Smooth muscle cell (in vitro differentiated cells): ENCODE measurements around the gene CPHXL. TPM values are rescaled to one million over a fixed set of nuclear protein-coding genes. Genes with fewer than 3 reads are reported as not detected.

Experiments used
- DNase-seq: peaks from one replicate; lab custom pipeline; 2025; ENCODE audit not compliant: unreplicated experiment; lab: John Stamatoyannopoulos, UW
- H2AFZ ChIP-seq: fragments of 200-600 bp; sonication (generic); 2 replicates; pipeline ENCODE4 v1.6.0; 2016; ENCODE audit warnings: antibody characterized with exemption, low read depth, mild to moderate bottlenecking
- H3F3A ChIP-seq: fragments of 200-600 bp; sonication (generic); 2 replicates; pipeline ENCODE4 v1.6.0; 2017; ENCODE audit warnings: antibody characterized with exemption, low read depth
- H3K27ac ChIP-seq: fragments of 200-600 bp; sonication (generic); 2 replicates; pipeline ENCODE4 v1.5.1; 2016; ENCODE audit warnings: low read depth, mild to moderate bottlenecking
- H3K27me3 ChIP-seq: fragments of 200-600 bp; sonication (generic); 2 replicates; pipeline ENCODE4 v1.6.1; 2016; ENCODE audit warnings: low read depth, mild to moderate bottlenecking
- H3K36me3 ChIP-seq: fragments of 200-600 bp; sonication (generic); 2 replicates; pipeline ENCODE4 v1.5.1; 2016; ENCODE audit warnings: low read depth
- H3K4me1 ChIP-seq: fragments of 200-600 bp; sonication (generic); 2 replicates; pipeline ENCODE4 v1.5.1; 2016; ENCODE audit warnings: low read depth
- H3K4me2 ChIP-seq: fragments of 200-600 bp; sonication (generic); 2 replicates; pipeline ENCODE4 v1.6.0; 2016; ENCODE audit warnings: mild to moderate bottlenecking
- H3K4me3 ChIP-seq: fragments of 200-600 bp; sonication (generic); 2 replicates; pipeline ENCODE4 v1.5.1; 2016; ENCODE audit warnings: mild to moderate bottlenecking
- H3K79me2 ChIP-seq: fragments of 200-600 bp; sonication (generic); 2 replicates; pipeline ENCODE4 v1.6.0; 2016; ENCODE audit warnings: low read depth, mild to moderate bottlenecking
- H3K9ac ChIP-seq: fragments of 200-600 bp; sonication (generic); 2 replicates; pipeline ENCODE4 v1.6.0; 2016; ENCODE audit warnings: low read depth
- H3K9me3 ChIP-seq: fragments of 200-600 bp; sonication (generic); replicated peaks from 2 replicates; pipeline ENCODE4 v1.5.1; 2016; ENCODE audit warnings: low read depth
- H4K20me1 ChIP-seq: fragments of 200-600 bp; sonication (generic); 2 replicates; pipeline ENCODE4 v1.6.0; 2016; ENCODE audit warnings: low read depth
- CTCF ChIP-seq: fragments of 200-600 bp; sonication (generic); IDR thresholded peaks from 2 replicates; pipeline ENCODE4 v1.5.1; 2017; ENCODE audit warnings: borderline replicate concordance, mild to moderate bottlenecking, antibody characterized with exemption; ENCODE audit not compliant: insufficient read depth, poor library complexity, severe bottlenecking
- WGBS: methylation state at CpG from one replicate; pipeline ENCODE4 v1.1.7; 2016; ENCODE audit warnings: low lambda C conversion rate; 5-methylcytosine and 5-hydroxymethylcytosine counted together
- polyA plus RNA-seq: library from polyadenylated mRNA; unstranded; fragments of >200 nt; fragmentation: Nextera tagmentation; extraction: Ambion mirVana; gene quantifications from 2 replicates; pipeline ENCODE4 v1.2.1, GENCODE V29; 2016
- total RNA-seq: library from RNA; depleted of rRNA; stranded (reverse); fragments of >200 nt; gene quantifications from 2 replicates; pipeline ENCODE4 v1.2.3, GENCODE V29; 2014

CPHXL gene
- total and polyA plus RNA-seq, 2 experiments from 2014 or later = not detected

DNA sequence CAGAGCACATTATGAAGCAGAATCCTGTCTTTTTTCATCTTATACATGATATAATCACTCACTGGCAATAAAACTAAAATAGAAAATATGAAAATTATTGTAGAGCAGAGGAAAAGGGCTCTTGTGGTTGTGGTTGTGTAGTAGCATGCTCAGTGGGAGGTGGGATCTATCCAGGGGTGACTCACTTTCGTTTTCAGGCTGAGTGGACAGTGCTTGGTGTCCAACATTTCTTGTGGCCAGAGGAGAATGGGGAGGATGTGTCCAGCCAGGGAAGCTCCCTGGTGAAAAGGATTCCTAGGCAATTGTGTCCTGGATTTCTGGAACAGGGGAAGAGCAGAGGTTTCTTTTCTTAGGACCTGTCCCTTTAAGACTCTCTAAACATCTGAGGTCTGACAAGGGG, 31.9 kb upstream of the CPHXL start:
- no peak overlapping the region for H3K27ac ChIP-seq
- H3K9me3 ChIP-seq = no peaks in the 10 kb centered on the region
- no peaks in the 10 kb centered on the region for H4K20me1 ChIP-seq
- no peaks in the 10 kb centered on the region for H3K36me3 ChIP-seq
- H3K27me3 ChIP-seq = peaks cover 5% of the 10 kb centered on the region
- WGBS = 58% methylated on average over 1 of the region's 1 CpG
- TF ChIP-seq CTCF = no peak
- H3K4me3 ChIP-seq = no peak overlapping the region
- no peaks in the 10 kb centered on the region for H3K79me2 ChIP-seq
- H3K4me2 ChIP-seq = no peak overlapping the region
- H3F3A ChIP-seq = no peaks in the 10 kb centered on the region
- DNase-seq = no peak
- no peak overlapping the region for H3K9ac ChIP-seq
- H2AFZ ChIP-seq = no peak overlapping the region
- no peaks in the 10 kb centered on the region for H3K4me1 ChIP-seq

- no peak for TF ChIP-seq CTCF
Measured at GRCh38 chr16:75754141-75754540, 27.9 kb upstream of the CPHXL start.

DNA sequence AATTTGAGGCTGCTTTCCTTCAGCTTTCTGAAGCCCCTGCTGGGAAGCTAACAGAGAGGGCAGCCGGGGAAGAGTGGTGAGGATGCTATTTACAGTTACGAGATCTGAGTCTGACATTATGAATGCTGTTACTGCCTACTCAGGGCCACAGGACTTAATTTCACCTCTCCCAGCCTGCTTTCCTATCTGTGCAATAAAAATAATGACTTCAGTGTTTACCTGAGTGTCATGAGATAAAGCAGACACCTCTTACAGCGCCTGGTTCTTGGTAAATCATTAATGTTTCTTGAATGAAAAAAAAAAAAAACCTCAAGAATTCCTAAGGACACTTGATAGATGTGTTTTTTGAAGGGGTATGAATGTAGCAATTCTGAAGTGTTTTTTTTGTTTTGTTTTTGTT, 24.2 kb upstream of the CPHXL start:
- no peaks in the 10 kb centered on the region for H3K9me3 ChIP-seq
- H2AFZ ChIP-seq = no peak overlapping the region

More at GRCh38 chr16:75754141-75754540, 27.9 kb upstream of the CPHXL start:
- H3K9me3 ChIP-seq = no peaks in the 10 kb centered on the region
- H3F3A ChIP-seq = no peaks in the 10 kb centered on the region
- no peak for DNase-seq
- H2AFZ ChIP-seq = no peak overlapping the region
- H3K4me1 ChIP-seq = no peaks in the 10 kb centered on the region
- H4K20me1 ChIP-seq = no peaks in the 10 kb centered on the region
- peaks cover 5% of the 10 kb centered on the region for H3K27me3 ChIP-seq
- no peaks in the 10 kb centered on the region for H3K79me2 ChIP-seq
- no peak overlapping the region for H3K27ac ChIP-seq
- no peak overlapping the region for H3K4me2 ChIP-seq
- no peaks in the 10 kb centered on the region for H3K36me3 ChIP-seq
- WGBS = 44% methylated on average over 5 of the region's 5 CpGs
- no peak overlapping the region for H3K4me3 ChIP-seq
- H3K9ac ChIP-seq = no peak overlapping the region

More for the DNA sequence above, 24.2 kb upstream of the CPHXL start:
- no peaks in the 10 kb centered on the region for H3K36me3 ChIP-seq
- 48% methylated on average over 3 of the region's 3 CpGs for WGBS
- no peaks in the 10 kb centered on the region for H3F3A ChIP-seq
- no peak overlapping the region for H3K27ac ChIP-seq
- H3K79me2 ChIP-seq = no peaks in the 10 kb centered on the region
- no peaks in the 10 kb centered on the region for H3K27me3 ChIP-seq
- TF ChIP-seq CTCF = no peak
- H3K4me1 ChIP-seq = no peaks in the 10 kb centered on the region
- no peak overlapping the region for H3K4me2 ChIP-seq
- H4K20me1 ChIP-seq = no peaks in the 10 kb centered on the region
- no peak for DNase-seq
- H3K4me3 ChIP-seq = no peak overlapping the region
- H3K9ac ChIP-seq = no peak overlapping the region
